Calu3 (cell line): Measurements from ENCODE around the gene DBF4B. TPM values are rescaled to one million over a fixed set of nuclear protein-coding genes. Genes with fewer than 3 reads are reported as not detected.
"Not testable (repeated sequence)": the region's sequence is repeated elsewhere in the genome, so short reads cannot be mapped to it uniquely, and the experiment has no call there.

Source experiments
- BruUV-seq: library from RNA; stranded (reverse); fragments of 400-500 nt; replicated peaks from 2 replicates; lab custom pipeline; 2021; lab: Mats Ljungman, UMichigan
- CTCF ChIA-PET: fragments of 300-600 bp; sonication (Branson Sonifier 250); formaldehyde crosslinking; loops from one replicate; lab custom pipeline; 2022; ENCODE audit warnings: antibody characterized with exemption; lab: Charles Lee
- DNase-seq: peaks from one replicate; pipeline ENCODE4 v3.0.0; 2022
- H3K27ac Mint-ChIP-seq: one replicate; pipeline ENCODE4 v1.8.0; 2022; ENCODE audit warnings: mixed read lengths; ENCODE audit not compliant: unreplicated experiment
- H3K27me3 Mint-ChIP-seq: one replicate; pipeline ENCODE4 v1.8.0; 2022; ENCODE audit warnings: mixed read lengths; ENCODE audit not compliant: unreplicated experiment
- H3K36me3 Mint-ChIP-seq: one replicate; pipeline ENCODE4 v1.8.0; 2022; ENCODE audit warnings: mild to moderate bottlenecking, moderate library complexity, mixed read lengths; ENCODE audit not compliant: insufficient read depth, unreplicated experiment
- H3K4me1 Mint-ChIP-seq: one replicate; pipeline ENCODE4 v1.8.0; 2022; ENCODE audit warnings: mild to moderate bottlenecking, low read depth, mixed read lengths; ENCODE audit not compliant: unreplicated experiment
- H3K4me3 Mint-ChIP-seq: one replicate; pipeline ENCODE4 v1.8.0; 2022; ENCODE audit warnings: mild to moderate bottlenecking, low read depth, moderate library complexity, mixed read lengths; ENCODE audit not compliant: unreplicated experiment
- H3K9me3 Mint-ChIP-seq: one replicate; pipeline ENCODE4 v1.8.0; 2022; ENCODE audit warnings: low read depth, mixed read lengths; ENCODE audit not compliant: unreplicated experiment
- intact Hi-C: fragments of 100-400 bp; cut with micrococcal nuclease; formaldehyde crosslinking; loops from one replicate; pipeline ENCODE4 v1.10.0; 2022; ENCODE audit not compliant: unreplicated experiment
- total RNA-seq: library from RNA; stranded (reverse); gene quantifications from 2 replicates; pipeline ENCODE4 v1.2.3, GENCODE V29; 2022
- TF ChIP-seq, protein P1 (sequence below): fragments of 200-600 bp; IDR thresholded peaks from one replicate; pipeline ENCODE4 v1.8.0; 2022; ENCODE audit warnings: antibody characterized with exemption; ENCODE audit not compliant: unreplicated experiment

Gene DBF4B
- total RNA-seq, 1 experiment from 2014 or later: 47.4 TPM

- CTCF ChIA-PET: interaction anchor here (0.6 to 2.3 kb wide), 2 partner anchors 15 to 31 kb away, joined by 4 read pairs; no protein-coding TSS in a partner anchor
- Mint-ChIP-seq H3K27ac (no peak overlapping the region), H3K36me3 (peaks cover 13% of the 10 kb centered on the region), H3K4me1 (no peaks in the 10 kb centered on the region), H3K9me3 (no peaks in the 10 kb centered on the region), H3K27me3 (no peaks in the 10 kb centered on the region), H3K4me3 (no peak overlapping the region)
- BruUV-seq: no TSS peak
- no peak for DNase-seq
- intact Hi-C loops: no loop called here
- TF ChIP-seq, protein P1, sequence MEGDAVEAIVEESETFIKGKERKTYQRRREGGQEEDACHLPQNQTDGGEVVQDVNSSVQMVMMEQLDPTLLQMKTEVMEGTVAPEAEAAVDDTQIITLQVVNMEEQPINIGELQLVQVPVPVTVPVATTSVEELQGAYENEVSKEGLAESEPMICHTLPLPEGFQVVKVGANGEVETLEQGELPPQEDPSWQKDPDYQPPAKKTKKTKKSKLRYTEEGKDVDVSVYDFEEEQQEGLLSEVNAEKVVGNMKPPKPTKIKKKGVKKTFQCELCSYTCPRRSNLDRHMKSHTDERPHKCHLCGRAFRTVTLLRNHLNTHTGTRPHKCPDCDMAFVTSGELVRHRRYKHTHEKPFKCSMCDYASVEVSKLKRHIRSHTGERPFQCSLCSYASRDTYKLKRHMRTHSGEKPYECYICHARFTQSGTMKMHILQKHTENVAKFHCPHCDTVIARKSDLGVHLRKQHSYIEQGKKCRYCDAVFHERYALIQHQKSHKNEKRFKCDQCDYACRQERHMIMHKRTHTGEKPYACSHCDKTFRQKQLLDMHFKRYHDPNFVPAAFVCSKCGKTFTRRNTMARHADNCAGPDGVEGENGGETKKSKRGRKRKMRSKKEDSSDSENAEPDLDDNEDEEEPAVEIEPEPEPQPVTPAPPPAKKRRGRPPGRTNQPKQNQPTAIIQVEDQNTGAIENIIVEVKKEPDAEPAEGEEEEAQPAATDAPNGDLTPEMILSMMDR: no peak
Measured at GRCh38 chr17:44751806-44752205, 43.3 kb downstream of the DBF4B start.

GRCh38 chr17:44752953-44753861, 44.7 kb downstream of the DBF4B start:
- TF ChIP-seq, protein P1: no peak
- Mint-ChIP-seq H3K9me3 (no peaks in the 10 kb centered on the region), H3K36me3 (peaks cover 14% of the 10 kb centered on the region), H3K27me3 (peaks cover 11% of the 10 kb centered on the region), H3K27ac (no peak overlapping the region), H3K4me3 (no peak overlapping the region), H3K4me1 (no peaks in the 10 kb centered on the region)
- CTCF ChIA-PET: interaction anchor here (2.3 kb wide), 1 partner anchor 16 kb away, joined by 4 read pairs; no protein-coding TSS in a partner anchor
- intact Hi-C loops: no loop called here
- DNase-seq: no peak
- BruUV-seq: no TSS peak

DNA sequence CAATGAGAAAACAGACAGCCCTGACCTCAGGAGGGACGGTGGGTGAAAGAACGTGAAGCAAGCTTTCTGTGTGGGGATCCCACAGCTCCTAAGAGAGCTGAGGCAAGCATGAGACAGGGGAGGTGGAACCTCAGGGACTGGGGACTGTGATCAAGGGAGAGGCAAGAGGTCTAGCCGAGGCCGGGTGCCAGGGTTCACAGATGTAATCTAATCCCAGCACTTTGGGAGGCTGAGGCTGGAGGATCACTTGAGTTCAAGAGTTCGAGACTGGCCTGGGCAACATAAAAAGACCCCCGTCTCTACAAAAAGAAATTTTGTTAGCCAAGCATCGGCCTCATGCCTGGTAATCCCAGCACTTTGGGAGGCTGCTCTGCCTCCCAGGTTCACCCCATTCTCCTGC, 45.8 kb downstream of the DBF4B start:
- CTCF ChIA-PET: interaction anchor here (0.6 kb wide), 1 partner anchor 1068 kb away, joined by 4 read pairs; no protein-coding TSS in a partner anchor
- H3K4me3 Mint-ChIP-seq: no peak overlapping the region
- TF ChIP-seq, protein P1: no peak
- H3K4me1 Mint-ChIP-seq: no peaks in the 10 kb centered on the region
- peaks cover 16% of the 10 kb centered on the region for H3K36me3 Mint-ChIP-seq
- intact Hi-C loops: no loop called here
- BruUV-seq: no TSS peak
- no peak overlapping the region for H3K27ac Mint-ChIP-seq
- DNase-seq: no peak
- peaks cover 17% of the 10 kb centered on the region for H3K27me3 Mint-ChIP-seq
- no peaks in the 10 kb centered on the region for H3K9me3 Mint-ChIP-seq

DNA sequence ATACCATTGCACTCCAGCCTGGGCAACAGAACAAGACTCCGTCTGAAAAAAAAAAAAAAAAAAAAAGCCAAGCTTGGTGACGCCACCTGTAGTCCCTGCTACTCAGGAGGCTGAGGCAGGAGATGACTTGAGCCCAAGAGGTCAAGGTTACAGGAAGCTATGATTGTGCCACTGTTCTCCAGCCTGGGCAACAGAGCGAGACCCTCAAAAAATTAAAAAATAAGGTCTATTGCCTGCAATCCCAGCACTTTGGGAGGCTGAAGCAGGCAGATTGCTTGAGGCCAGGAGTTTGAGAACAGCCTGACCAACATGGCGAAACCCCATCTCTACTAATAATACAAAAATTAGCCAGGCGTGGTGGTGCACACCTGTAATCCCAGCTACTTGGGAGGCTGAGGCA, 46.7 kb downstream of the DBF4B start:
- CTCF ChIA-PET: interaction anchor here (0.7 to 1.1 kb wide), 2 partner anchors 22 to 150 kb away, joined by 3 to 8 read pairs; no protein-coding TSS in a partner anchor
- Mint-ChIP-seq H3K36me3 (peaks cover 11% of the 10 kb centered on the region), H3K27me3 (peaks cover 21% of the 10 kb centered on the region)
- H3K9me3 Mint-ChIP-seq, H3K4me3 Mint-ChIP-seq, H3K27ac Mint-ChIP-seq, BruUV-seq, DNase-seq, H3K4me1 Mint-ChIP-seq, intact Hi-C loops: not testable (repeated sequence)
